H1 (cell line): Measurements from ENCODE around the gene CHAT. TPM values are rescaled to one million over a fixed set of nuclear protein-coding genes. Genes with fewer than 3 reads are reported as not detected.
A peak's percentile ranks its signal among the peaks of the same experiment; 100 is the strongest.

Source experiments
- BACH1 ChIP-seq: IDR thresholded peaks from 2 replicates; pipeline ENCODE4 v1.6.1; 2012; ENCODE audit warnings: low read length, improper control_type of control experiment
- CBX8 ChIP-seq: fragments of 300-800, 300-1000 bp; sonication (generic); IDR thresholded peaks from 2 replicates; pipeline ENCODE4 v1.7.1; 2016; ENCODE audit warnings: low read depth, low read length, borderline replicate concordance
- CREB1 ChIP-seq: IDR thresholded peaks from 2 replicates; pipeline ENCODE4 v1.6.1; 2012; ENCODE audit warnings: inconsistent platforms
- CTBP2 ChIP-seq: IDR thresholded peaks from 2 replicates; pipeline ENCODE4 v1.7.0; 2011; ENCODE audit warnings: borderline replicate concordance, mild to moderate bottlenecking, moderate library complexity, mixed read lengths, low read length; ENCODE audit not compliant: insufficient read depth, insufficient read length
- EGR1 ChIP-seq: IDR thresholded peaks from 2 replicates; pipeline ENCODE4 v1.6.1; 2011; ENCODE audit warnings: low read depth, low read length, borderline replicate concordance
- EZH2 ChIP-seq: fragments of 200-600 bp; sonication (generic); IDR thresholded peaks from 2 replicates; pipeline ENCODE4 v1.7.1; 2012; ENCODE audit warnings: low read depth, mild to moderate bottlenecking, moderate library complexity, low read length, inconsistent platforms; ENCODE audit not compliant: severe bottlenecking
- JUND ChIP-seq: IDR thresholded peaks from 2 replicates; pipeline ENCODE4 v1.6.1; 2011; ENCODE audit warnings: mild to moderate bottlenecking, improper control_type of control experiment, low read length
- RBBP5 ChIP-seq: IDR thresholded peaks from 2 replicates; pipeline ENCODE4 v1.7.1; 2012; ENCODE audit warnings: low read depth, mild to moderate bottlenecking, inconsistent platforms, low read length, moderate library complexity, borderline replicate concordance
- RXRA ChIP-seq: IDR thresholded peaks from 2 replicates; pipeline ENCODE4 v1.6.1; 2011; ENCODE audit warnings: low read depth, mild to moderate bottlenecking, low read length, moderate library complexity; ENCODE audit not compliant: insufficient read depth
- SIRT6 ChIP-seq: IDR thresholded peaks from one replicate; pipeline ENCODE4 v1.7.1; 2012; ENCODE audit warnings: low read length, inconsistent platforms
- SP4 ChIP-seq: IDR thresholded peaks from 2 replicates; pipeline ENCODE4 v1.6.1; 2012; ENCODE audit warnings: low read length, inconsistent platforms
- SUZ12 ChIP-seq: fragments of 200-600 bp; sonication (generic); IDR thresholded peaks from 2 replicates; pipeline ENCODE4 v1.6.1; 2012; ENCODE audit warnings: mild to moderate bottlenecking, inconsistent platforms, low read length, moderate library complexity, mixed read lengths
- polyA plus RNA-seq, 7 experiments: library from polyadenylated mRNA; depleted of rRNA in 3 of 7; stranded (reverse) in 5 of 7; unstranded in 2 of 7; fragments of >200 nt in 5 of 7; fragments of 200-250 nt in 2 of 7; gene quantifications; 1 replicate in 5 of 7; 2 replicates in 1 of 7; 4 replicates in 1 of 7; pipeline versions ENCODE4 v1.2.1 to v1.2.3, GENCODE V29; 2011 to 2013; ENCODE audit warnings: missing spikeins in 2 of 7, mixed read lengths in 2 of 7
- total RNA-seq: library from RNA; stranded (reverse); fragmentation: NEBNext Ultra II Directional; extraction: Animal tissue kit (Norgen Biotek cat#: 25700); gene quantifications from 2 replicates; pipeline ENCODE4 v1.2.1, GENCODE V29; 2021
- TF ChIP-seq, protein P1 (sequence below): fragments of 300-600 bp; sonication (generic); IDR thresholded peaks from 2 replicates; pipeline ENCODE4 v1.7.1; 2012; ENCODE audit warnings: low read length, moderate library complexity, mild to moderate bottlenecking, inconsistent platforms; ENCODE audit not compliant: insufficient replicate concordance

Gene CHAT
- total and polyA plus RNA-seq, 2 of the 8 experiments (the other 6 are each of a cell fraction or from before 2014, with no cell fraction given), result not detected

DNA sequence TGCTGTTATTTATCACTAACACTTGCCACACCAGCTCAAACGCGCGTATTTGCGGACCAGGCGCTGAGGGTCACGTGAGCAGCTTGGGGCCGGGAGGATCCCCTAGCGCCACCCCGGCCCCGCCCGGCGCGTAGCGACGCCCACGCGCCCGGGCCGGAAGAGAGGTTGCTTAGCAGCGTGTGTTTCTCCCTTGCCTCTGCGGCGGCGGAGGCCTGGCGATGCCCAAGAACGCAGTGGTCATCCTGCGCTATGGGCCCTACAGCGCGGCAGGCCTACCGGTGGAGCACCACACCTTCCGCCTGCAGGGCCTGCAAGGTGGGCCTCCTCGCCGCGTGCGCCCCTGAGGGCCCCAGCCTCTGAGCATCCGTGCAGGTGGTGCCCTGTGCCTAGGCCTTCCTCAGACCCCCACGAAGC lies 65.7 kb downstream of the CHAT start, which contains the start of gene C10orf53 (continued):
- TF ChIP-seq JUND (no peak), RXRA (no peak), BACH1 (no peak), SUZ12 (peak; percentile 36), EGR1 (peak; percentile 100), CREB1 (no peak), CBX8 (no peak), CTBP2 (no peak), SIRT6 (no peak), SP4 (no peak), EZH2 (peak; percentile 34), RBBP5 (no peak)
- TF ChIP-seq, protein P1, sequence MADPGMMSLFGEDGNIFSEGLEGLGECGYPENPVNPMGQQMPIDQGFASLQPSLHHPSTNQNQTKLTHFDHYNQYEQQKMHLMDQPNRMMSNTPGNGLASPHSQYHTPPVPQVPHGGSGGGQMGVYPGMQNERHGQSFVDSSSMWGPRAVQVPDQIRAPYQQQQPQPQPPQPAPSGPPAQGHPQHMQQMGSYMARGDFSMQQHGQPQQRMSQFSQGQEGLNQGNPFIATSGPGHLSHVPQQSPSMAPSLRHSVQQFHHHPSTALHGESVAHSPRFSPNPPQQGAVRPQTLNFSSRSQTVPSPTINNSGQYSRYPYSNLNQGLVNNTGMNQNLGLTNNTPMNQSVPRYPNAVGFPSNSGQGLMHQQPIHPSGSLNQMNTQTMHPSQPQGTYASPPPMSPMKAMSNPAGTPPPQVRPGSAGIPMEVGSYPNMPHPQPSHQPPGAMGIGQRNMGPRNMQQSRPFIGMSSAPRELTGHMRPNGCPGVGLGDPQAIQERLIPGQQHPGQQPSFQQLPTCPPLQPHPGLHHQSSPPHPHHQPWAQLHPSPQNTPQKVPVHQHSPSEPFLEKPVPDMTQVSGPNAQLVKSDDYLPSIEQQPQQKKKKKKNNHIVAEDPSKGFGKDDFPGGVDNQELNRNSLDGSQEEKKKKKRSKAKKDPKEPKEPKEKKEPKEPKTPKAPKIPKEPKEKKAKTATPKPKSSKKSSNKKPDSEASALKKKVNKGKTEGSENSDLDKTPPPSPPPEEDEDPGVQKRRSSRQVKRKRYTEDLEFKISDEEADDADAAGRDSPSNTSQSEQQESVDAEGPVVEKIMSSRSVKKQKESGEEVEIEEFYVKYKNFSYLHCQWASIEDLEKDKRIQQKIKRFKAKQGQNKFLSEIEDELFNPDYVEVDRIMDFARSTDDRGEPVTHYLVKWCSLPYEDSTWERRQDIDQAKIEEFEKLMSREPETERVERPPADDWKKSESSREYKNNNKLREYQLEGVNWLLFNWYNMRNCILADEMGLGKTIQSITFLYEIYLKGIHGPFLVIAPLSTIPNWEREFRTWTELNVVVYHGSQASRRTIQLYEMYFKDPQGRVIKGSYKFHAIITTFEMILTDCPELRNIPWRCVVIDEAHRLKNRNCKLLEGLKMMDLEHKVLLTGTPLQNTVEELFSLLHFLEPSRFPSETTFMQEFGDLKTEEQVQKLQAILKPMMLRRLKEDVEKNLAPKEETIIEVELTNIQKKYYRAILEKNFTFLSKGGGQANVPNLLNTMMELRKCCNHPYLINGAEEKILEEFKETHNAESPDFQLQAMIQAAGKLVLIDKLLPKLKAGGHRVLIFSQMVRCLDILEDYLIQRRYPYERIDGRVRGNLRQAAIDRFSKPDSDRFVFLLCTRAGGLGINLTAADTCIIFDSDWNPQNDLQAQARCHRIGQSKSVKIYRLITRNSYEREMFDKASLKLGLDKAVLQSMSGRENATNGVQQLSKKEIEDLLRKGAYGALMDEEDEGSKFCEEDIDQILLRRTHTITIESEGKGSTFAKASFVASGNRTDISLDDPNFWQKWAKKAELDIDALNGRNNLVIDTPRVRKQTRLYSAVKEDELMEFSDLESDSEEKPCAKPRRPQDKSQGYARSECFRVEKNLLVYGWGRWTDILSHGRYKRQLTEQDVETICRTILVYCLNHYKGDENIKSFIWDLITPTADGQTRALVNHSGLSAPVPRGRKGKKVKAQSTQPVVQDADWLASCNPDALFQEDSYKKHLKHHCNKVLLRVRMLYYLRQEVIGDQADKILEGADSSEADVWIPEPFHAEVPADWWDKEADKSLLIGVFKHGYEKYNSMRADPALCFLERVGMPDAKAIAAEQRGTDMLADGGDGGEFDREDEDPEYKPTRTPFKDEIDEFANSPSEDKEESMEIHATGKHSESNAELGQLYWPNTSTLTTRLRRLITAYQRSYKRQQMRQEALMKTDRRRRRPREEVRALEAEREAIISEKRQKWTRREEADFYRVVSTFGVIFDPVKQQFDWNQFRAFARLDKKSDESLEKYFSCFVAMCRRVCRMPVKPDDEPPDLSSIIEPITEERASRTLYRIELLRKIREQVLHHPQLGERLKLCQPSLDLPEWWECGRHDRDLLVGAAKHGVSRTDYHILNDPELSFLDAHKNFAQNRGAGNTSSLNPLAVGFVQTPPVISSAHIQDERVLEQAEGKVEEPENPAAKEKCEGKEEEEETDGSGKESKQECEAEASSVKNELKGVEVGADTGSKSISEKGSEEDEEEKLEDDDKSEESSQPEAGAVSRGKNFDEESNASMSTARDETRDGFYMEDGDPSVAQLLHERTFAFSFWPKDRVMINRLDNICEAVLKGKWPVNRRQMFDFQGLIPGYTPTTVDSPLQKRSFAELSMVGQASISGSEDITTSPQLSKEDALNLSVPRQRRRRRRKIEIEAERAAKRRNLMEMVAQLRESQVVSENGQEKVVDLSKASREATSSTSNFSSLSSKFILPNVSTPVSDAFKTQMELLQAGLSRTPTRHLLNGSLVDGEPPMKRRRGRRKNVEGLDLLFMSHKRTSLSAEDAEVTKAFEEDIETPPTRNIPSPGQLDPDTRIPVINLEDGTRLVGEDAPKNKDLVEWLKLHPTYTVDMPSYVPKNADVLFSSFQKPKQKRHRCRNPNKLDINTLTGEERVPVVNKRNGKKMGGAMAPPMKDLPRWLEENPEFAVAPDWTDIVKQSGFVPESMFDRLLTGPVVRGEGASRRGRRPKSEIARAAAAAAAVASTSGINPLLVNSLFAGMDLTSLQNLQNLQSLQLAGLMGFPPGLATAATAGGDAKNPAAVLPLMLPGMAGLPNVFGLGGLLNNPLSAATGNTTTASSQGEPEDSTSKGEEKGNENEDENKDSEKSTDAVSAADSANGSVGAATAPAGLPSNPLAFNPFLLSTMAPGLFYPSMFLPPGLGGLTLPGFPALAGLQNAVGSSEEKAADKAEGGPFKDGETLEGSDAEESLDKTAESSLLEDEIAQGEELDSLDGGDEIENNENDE, result no peak
